Measurements from ENCODE around the gene TNFSF4.

GRCh38 chr1:173204693-173205092 is 2.4 kb downstream of the TNFSF4 start:
- TF ChIP-seq POLR2A (IDR thresholded peaks at IDR 0.05) (no peak), CTCF (IDR thresholded peaks at IDR 0.05) (no peak)
